ENCODE measurements around the gene RIPPLY2.

The RIPPLY2 gene

GRCh38 chr6:83853178-83854000, at the start of gene RIPPLY2:
Gene RIPPLY2 (plus strand): TSS chr6:83853360. CDS start chr6:83853417, 57 bp downstream.
- no peak; the same call in 1 of the 2 replicates for TF ChIP-seq GATA2 (IDR thresholded peaks at IDR 0.05; ENCODE audit: low read depth, low read length)

- no peak for TF ChIP-seq GATA3 (IDR thresholded peaks at IDR 0.05; ENCODE audit: low read depth, low read length)
- no peak for TF ChIP-seq GATA2 (IDR thresholded peaks at IDR 0.05; ENCODE audit: low read depth, low read length)
These were observed 48.3 kb upstream of the RIPPLY2 start for GRCh38 chr6:83804886-83805285.

- TF ChIP-seq GATA3 (IDR thresholded peaks at IDR 0.05; ENCODE audit: low read depth, low read length) (no peak), GATA2 (IDR thresholded peaks at IDR 0.05; ENCODE audit: low read depth, low read length) (no peak)
These were observed 45.2 kb upstream of the RIPPLY2 start for GRCh38 chr6:83808005-83808404.

GRCh38 chr6:83808926-83809325, 44.2 kb upstream of the RIPPLY2 start:
- TF ChIP-seq GATA3 (IDR thresholded peaks at IDR 0.05; ENCODE audit: low read depth, low read length) (no peak), GATA2 (IDR thresholded peaks at IDR 0.05; ENCODE audit: low read depth, low read length) (no peak)

- TF ChIP-seq GATA3 (IDR thresholded peaks at IDR 0.05; ENCODE audit: low read depth, low read length) = no peak
- no peak for TF ChIP-seq GATA2 (IDR thresholded peaks at IDR 0.05; ENCODE audit: low read depth, low read length)
These were observed 40.6 kb upstream of the RIPPLY2 start for GRCh38 chr6:83812595-83812994.

GRCh38 chr6:83815631-83816272, 37.4 kb upstream of the RIPPLY2 start:
- TF ChIP-seq GATA2 (IDR thresholded peaks at IDR 0.05; ENCODE audit: low read depth, low read length) (no peak; the same call in 1 of the 2 replicates), GATA3 (IDR thresholded peaks at IDR 0.05; ENCODE audit: low read depth, low read length) (peak; percentile 47; the same call in 1 of the 2 replicates)

- TF ChIP-seq GATA2 (IDR thresholded peaks at IDR 0.05; ENCODE audit: low read depth, low read length) (no peak), GATA3 (IDR thresholded peaks at IDR 0.05; ENCODE audit: low read depth, low read length) (no peak)
These were observed 30.5 kb upstream of the RIPPLY2 start for GRCh38 chr6:83822629-83823169.

GRCh38 chr6:83824388-83824801, 28.8 kb upstream of the RIPPLY2 start:
- TF ChIP-seq GATA2 (IDR thresholded peaks at IDR 0.05; ENCODE audit: low read depth, low read length) (no peak), GATA3 (IDR thresholded peaks at IDR 0.05; ENCODE audit: low read depth, low read length) (no peak)

- TF ChIP-seq GATA3 (IDR thresholded peaks at IDR 0.05; ENCODE audit: low read depth, low read length) (no peak), GATA2 (IDR thresholded peaks at IDR 0.05; ENCODE audit: low read depth, low read length) (no peak)
These were observed 28.3 kb upstream of the RIPPLY2 start for GRCh38 chr6:83824831-83825230.

GRCh38 chr6:83827050-83827449, 26.1 kb upstream of the RIPPLY2 start:
- TF ChIP-seq GATA3 (IDR thresholded peaks at IDR 0.05; ENCODE audit: low read depth, low read length) (no peak), GATA2 (IDR thresholded peaks at IDR 0.05; ENCODE audit: low read depth, low read length) (no peak)

GRCh38 chr6:83838727-83839126, 14.4 kb upstream of the RIPPLY2 start:
- no peak for TF ChIP-seq GATA2 (IDR thresholded peaks at IDR 0.05; ENCODE audit: low read depth, low read length)
- TF ChIP-seq GATA3 (IDR thresholded peaks at IDR 0.05; ENCODE audit: low read depth, low read length) = no peak

- no peak for TF ChIP-seq GATA3 (IDR thresholded peaks at IDR 0.05; ENCODE audit: low read depth, low read length)
- TF ChIP-seq GATA2 (IDR thresholded peaks at IDR 0.05; ENCODE audit: low read depth, low read length) = no peak
These were observed 9.0 kb upstream of the RIPPLY2 start for GRCh38 chr6:83844170-83844569.

- TF ChIP-seq GATA3 (IDR thresholded peaks at IDR 0.05; ENCODE audit: low read depth, low read length) (no peak), GATA2 (IDR thresholded peaks at IDR 0.05; ENCODE audit: low read depth, low read length) (no peak)
These were observed 6.9 kb upstream of the RIPPLY2 start for GRCh38 chr6:83846291-83846690.

- TF ChIP-seq GATA3 (IDR thresholded peaks at IDR 0.05; ENCODE audit: low read depth, low read length) (no peak), GATA2 (IDR thresholded peaks at IDR 0.05; ENCODE audit: low read depth, low read length) (no peak)
These were observed 6.0 kb upstream of the RIPPLY2 start for GRCh38 chr6:83847179-83847578.

- TF ChIP-seq GATA3 (IDR thresholded peaks at IDR 0.05; ENCODE audit: low read depth, low read length) (no peak), GATA2 (IDR thresholded peaks at IDR 0.05; ENCODE audit: low read depth, low read length) (no peak)
These were observed 4.0 kb upstream of the RIPPLY2 start for GRCh38 chr6:83849127-83849526.

Data from SH-SY5Y (cell line).